ENCODE results near the gene NUP98.

NUP98 gene

GRCh38 chr11:3669742-3670183, 127.6 kb downstream of the NUP98 start:
- H3K4me1 ChIP-seq (ENCODE audit: insufficient read depth, low read length) = no peaks in the 10 kb centered on the region
- H3K36me3 ChIP-seq (ENCODE audit: insufficient read depth, low read length) = peaks cover 61% of the 10 kb centered on the region
- no peaks in the 10 kb centered on the region for H3K79me2 ChIP-seq (ENCODE audit: insufficient read depth, low read length)
- H3K4me2 ChIP-seq (ENCODE audit: insufficient read depth, low read length) = no peak overlapping the region
- H3K9ac ChIP-seq (ENCODE audit: low read depth, low read length) = no peak overlapping the region
- no peaks in the 10 kb centered on the region for H3K27me3 ChIP-seq (ENCODE audit: insufficient read depth, low read length, poor library complexity)
- H2AFZ ChIP-seq (ENCODE audit: low read depth, low read length) = no peak overlapping the region
- no peak for DNase-seq
- no peak for ATAC-seq (ENCODE audit: insufficient read depth, low read depth)
- no peak overlapping the region for H3K4me3 ChIP-seq (ENCODE audit: low read depth in 1 of 2, low read length in 2 of 2)
- no peaks in the 10 kb centered on the region; the same call in 1 of the 2 replicates for H4K20me1 ChIP-seq (ENCODE audit: insufficient read depth, low read length)
- H3K9me3 ChIP-seq (ENCODE audit: insufficient read depth, low read length, severe bottlenecking) = no peaks in the 10 kb centered on the region
- no peak for TF ChIP-seq EZH2 (IDR thresholded peaks at IDR 0.05; ENCODE audit: borderline replicate concordance, low read depth, low read length, severe bottlenecking)
- TF ChIP-seq, protein P1, sequence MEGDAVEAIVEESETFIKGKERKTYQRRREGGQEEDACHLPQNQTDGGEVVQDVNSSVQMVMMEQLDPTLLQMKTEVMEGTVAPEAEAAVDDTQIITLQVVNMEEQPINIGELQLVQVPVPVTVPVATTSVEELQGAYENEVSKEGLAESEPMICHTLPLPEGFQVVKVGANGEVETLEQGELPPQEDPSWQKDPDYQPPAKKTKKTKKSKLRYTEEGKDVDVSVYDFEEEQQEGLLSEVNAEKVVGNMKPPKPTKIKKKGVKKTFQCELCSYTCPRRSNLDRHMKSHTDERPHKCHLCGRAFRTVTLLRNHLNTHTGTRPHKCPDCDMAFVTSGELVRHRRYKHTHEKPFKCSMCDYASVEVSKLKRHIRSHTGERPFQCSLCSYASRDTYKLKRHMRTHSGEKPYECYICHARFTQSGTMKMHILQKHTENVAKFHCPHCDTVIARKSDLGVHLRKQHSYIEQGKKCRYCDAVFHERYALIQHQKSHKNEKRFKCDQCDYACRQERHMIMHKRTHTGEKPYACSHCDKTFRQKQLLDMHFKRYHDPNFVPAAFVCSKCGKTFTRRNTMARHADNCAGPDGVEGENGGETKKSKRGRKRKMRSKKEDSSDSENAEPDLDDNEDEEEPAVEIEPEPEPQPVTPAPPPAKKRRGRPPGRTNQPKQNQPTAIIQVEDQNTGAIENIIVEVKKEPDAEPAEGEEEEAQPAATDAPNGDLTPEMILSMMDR (IDR thresholded peaks at IDR 0.05; ENCODE audit: borderline replicate concordance, extremely low read depth, low read length, poor library complexity, severe bottlenecking) = no peak
- H3K27ac ChIP-seq (ENCODE audit: low read length) = no peak overlapping the region

DNA sequence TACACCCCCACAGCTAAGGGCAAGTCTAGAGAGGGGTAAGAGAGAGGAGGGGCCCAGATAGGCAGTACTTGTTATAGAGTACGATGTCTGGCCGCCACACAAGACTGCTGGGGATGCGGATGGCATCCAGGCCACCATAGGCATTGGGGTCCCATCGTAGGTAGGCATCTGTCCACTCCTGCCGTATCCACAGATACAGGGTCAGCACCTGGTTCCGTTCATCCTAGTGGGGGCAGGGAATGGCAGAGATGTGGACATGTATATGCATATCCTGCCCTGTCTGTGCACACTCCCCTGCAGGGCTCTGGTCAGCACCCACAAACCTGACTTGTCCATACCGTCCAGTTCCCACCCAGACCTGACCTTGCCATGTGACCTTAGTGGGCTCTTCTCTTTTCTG, 128.2 kb downstream of the NUP98 start:
- H3K79me2 ChIP-seq (ENCODE audit: insufficient read depth, low read length) = no peaks in the 10 kb centered on the region
- no peak overlapping the region for H3K27ac ChIP-seq (ENCODE audit: low read length)
- no peaks in the 10 kb centered on the region for H3K9me3 ChIP-seq (ENCODE audit: insufficient read depth, low read length, severe bottlenecking)
- no peaks in the 10 kb centered on the region for H3K4me1 ChIP-seq (ENCODE audit: insufficient read depth, low read length)
- no peaks in the 10 kb centered on the region for H3K27me3 ChIP-seq (ENCODE audit: insufficient read depth, low read length, poor library complexity)
- H3K4me3 ChIP-seq (ENCODE audit: low read depth in 1 of 2, low read length in 2 of 2) = no peak overlapping the region
- H3K4me2 ChIP-seq (ENCODE audit: insufficient read depth, low read length) = no peak overlapping the region
- no peak overlapping the region for H2AFZ ChIP-seq (ENCODE audit: low read depth, low read length)
- peaks cover 60% of the 10 kb centered on the region for H3K36me3 ChIP-seq (ENCODE audit: insufficient read depth, low read length)
- TF ChIP-seq, protein P1 (IDR thresholded peaks at IDR 0.05; ENCODE audit: borderline replicate concordance, extremely low read depth, low read length, poor library complexity, severe bottlenecking) = no peak
- H3K9ac ChIP-seq (ENCODE audit: low read depth, low read length) = no peak overlapping the region
- no peak for ATAC-seq (ENCODE audit: insufficient read depth, low read depth)
- DNase-seq = no peak
- H4K20me1 ChIP-seq (ENCODE audit: insufficient read depth, low read length) = no peaks in the 10 kb centered on the region; the same call in 1 of the 2 replicates

DNA sequence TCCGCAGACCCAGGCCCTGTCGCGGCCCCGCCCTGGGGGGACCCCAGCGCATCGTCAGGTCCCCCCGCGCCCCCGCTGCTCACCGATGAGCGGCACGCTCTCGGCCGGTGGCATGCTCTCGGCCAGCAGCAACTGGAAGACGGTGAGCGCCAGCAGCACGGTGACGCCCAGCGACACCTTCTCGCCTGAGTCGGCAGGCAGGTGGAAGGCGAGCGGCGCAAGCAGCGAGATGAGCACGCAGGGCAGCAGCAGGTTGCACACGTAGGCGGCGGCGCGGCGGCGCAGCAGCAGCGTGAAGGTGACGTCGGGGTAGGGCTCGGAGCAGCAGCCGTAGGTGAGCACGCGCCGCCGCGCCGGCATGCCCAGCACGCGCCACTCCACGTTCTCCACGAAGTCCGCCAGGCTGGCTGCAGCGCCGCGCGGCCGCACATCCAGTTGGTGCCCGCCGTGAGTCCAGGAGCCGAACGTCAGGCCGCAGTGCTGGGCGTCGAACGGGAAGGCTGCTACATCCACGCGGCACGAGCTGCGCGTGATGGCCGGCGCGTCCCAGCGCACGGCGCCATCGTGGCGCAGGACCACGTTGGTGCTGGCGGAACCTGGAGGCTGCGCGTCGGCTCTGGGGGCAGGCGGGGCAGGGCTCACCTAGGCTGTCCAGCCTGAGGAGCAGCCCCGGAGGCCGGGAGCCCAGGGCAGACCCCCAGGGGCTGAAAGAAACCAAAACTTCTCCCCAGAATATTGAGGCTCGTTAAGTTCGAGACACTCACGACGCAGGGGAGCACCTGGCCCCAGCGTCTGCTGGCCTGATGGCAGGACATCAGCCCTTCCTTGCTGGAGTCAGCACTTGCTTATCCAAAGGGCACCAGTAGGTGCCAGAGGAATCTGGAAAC, 130.0 kb downstream of the NUP98 start:
- H3K79me2 ChIP-seq (ENCODE audit: insufficient read depth, low read length) = no peaks in the 10 kb centered on the region
- H4K20me1 ChIP-seq (ENCODE audit: insufficient read depth, low read length) = no peaks in the 10 kb centered on the region; the same call in 1 of the 2 replicates
- H2AFZ ChIP-seq (ENCODE audit: low read depth, low read length) = no peak overlapping the region
- no peak overlapping the region for H3K4me3 ChIP-seq (ENCODE audit: low read depth in 1 of 2, low read length in 2 of 2)
- ATAC-seq (ENCODE audit: insufficient read depth, low read depth) (no peak), DNase-seq (no peak)
- no peaks in the 10 kb centered on the region for H3K27me3 ChIP-seq (ENCODE audit: insufficient read depth, low read length, poor library complexity)
- no peak overlapping the region for H3K4me2 ChIP-seq (ENCODE audit: insufficient read depth, low read length)
- peaks cover 49% of the 10 kb centered on the region for H3K36me3 ChIP-seq (ENCODE audit: insufficient read depth, low read length)
- H3K9me3 ChIP-seq (ENCODE audit: insufficient read depth, low read length, severe bottlenecking) = no peaks in the 10 kb centered on the region
- H3K4me1 ChIP-seq (ENCODE audit: insufficient read depth, low read length) = no peaks in the 10 kb centered on the region
- TF ChIP-seq, protein P1 (IDR thresholded peaks at IDR 0.05; ENCODE audit: borderline replicate concordance, extremely low read depth, low read length, poor library complexity, severe bottlenecking) = no peak
- no peak for TF ChIP-seq EZH2 (IDR thresholded peaks at IDR 0.05; ENCODE audit: borderline replicate concordance, low read depth, low read length, severe bottlenecking)
- H3K9ac ChIP-seq (ENCODE audit: low read depth, low read length) = no peak overlapping the region
- no peak overlapping the region for H3K27ac ChIP-seq (ENCODE audit: low read length)

Data from DND-41 (cell line).